GM21717 (cell line): ENCODE results near the gene OR13J1.
A peak's percentile ranks its signal among the peaks of the same experiment; 100 is the strongest.

Source experiments
- ATAC-seq: cut with Tn5 transposase; IDR thresholded peaks from one replicate; pipeline ENCODE4 v1.9.1; 2021; ENCODE audit warnings: mild to moderate bottlenecking, moderate library complexity; ENCODE audit not compliant: unreplicated experiment

Gene OR13J1

DNA sequence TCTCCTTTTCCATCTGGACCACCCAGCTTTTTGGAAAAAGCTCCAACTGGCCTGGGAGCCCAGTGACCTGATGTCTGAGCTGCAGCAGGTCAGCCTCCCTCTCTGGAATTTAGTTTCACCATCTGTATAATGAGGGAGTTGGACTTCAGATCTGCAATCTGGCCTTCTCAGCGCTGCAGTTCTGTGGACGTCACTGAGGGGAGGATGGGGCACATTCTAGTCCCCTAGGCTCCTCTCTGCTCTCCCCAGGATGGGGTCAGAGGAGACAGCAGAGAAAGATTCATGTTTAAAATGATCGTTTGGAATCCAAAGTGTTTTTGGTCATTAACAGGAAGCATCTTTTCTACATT lies 10.2 kb downstream of the OR13J1 start:
- ATAC-seq, result no peak

DNA sequence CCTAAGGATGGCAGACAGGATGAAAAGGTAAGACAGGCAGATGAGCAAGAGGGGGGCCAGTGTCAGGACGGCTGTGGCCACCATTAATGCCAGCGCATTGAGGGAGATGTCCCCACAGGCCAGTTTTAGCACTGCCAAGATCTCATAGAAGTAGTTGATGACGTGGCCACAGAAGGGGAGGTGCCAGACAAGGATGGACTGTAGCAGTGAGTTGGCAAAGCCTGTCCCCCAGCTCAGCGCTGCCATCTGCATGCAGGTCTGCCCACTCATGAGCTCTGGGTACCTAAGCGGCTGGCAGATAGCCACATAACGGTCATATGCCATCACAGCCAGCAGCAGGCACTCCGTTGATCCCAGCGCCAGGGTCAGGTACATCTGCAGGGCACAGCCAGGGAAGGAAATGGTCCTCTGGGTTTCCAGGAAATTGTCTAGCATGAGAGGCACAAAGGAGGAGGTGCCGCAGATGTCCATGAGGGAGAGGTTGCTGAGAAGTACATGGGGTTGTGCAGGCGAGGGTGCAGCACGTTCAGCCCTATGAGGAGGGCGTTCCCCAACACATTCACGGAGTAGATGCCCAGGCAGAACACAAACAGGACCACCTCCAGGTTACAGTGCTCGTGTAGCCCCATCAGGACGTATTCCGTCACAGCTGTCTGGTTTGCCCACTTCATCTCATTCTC lies 10.8 kb downstream of the OR13J1 start:
- no peak for ATAC-seq

DNA sequence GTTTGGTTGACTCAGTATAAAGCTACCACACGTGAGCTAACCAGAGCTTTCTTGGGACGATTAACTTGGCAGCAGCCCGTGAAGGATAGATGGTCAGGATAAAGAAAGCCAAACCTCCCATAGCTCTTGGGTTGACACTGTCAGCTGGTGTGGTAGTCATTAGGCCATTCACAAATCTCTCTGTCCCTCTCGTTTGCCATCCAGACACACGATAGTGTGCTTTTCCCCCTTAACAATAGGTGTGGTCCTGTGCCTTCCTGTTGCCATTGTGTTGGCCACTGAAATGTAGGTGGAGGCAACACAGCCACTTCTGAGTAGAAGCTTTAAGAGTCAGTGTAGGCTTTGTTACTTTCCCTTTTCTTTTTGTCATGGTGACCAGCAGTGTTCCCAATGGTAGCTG lies 11.7 kb downstream of the OR13J1 start:
- no peak for ATAC-seq

DNA sequence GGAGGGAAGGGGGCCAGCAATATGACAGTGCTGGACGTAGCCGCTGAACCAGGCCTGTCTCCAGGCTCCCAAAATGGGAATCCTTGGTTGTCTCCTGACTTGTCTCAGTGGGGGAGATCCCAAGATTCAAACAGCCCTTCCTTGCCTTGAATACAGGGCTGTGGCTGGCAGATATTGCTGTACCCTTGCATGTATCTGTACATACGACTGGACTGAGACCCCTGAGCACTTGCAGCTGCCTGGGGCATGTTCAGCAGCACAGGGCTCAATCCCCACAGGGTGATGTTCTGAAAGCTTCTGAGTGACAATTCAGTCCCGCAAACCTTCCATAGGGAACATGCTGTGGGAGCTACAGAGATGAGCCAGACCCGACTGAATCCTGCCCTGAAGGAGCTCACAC lies 13.3 kb downstream of the OR13J1 start:
- ATAC-seq, result no peak

DNA sequence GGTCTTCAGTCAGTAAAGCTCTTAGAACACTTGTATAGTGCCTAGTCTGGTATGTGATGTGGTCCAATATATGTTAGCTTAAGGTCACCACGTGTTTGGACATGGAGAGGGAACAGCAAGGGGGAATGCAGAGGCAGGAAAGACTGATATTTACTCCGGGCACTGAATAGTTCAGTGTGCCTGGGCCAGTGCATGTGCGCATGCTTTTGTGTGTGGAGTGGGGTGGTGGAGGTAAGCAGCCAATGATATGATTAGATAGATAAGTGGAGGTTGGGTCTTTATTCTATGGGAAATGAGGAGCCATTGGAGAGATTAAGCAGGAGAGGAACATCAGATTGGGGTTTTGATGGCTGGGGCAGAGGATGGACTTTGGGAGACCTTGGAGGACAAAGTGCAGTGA lies 14.0 kb downstream of the OR13J1 start:
- no peak for ATAC-seq

DNA sequence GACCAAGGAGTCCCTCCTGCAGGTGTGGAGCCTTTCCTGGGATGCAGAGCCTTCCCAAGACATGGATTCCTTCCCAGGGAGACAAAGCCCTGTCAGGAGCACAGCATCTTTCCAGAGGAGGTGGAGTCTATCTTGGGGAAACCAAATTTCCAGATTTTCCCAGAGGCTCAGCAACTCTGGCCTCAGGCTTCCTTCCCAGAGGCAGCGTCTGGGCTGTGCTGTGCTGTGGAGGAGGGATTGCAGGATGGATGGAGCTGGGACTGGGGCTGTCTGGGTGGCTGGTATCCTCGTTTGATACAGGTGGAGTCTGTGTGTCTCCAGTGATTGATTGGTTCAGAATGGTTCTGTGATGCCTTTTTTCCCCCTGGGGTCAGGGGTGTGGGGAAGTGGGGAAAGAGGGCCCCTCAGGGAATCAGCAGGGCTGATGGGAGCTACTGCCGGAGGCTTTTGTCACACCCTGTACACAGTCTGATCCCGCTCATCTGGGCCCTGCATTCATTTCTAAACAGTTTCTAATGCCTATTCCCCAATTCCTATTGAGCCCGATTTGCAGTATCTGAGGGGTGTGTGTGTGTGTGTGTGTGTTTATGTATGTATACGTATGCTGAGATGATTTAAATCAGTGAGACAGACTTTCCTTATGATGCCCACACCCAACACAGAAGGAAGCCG lies 16.0 kb downstream of the OR13J1 start:
- ATAC-seq, result no peak

DNA sequence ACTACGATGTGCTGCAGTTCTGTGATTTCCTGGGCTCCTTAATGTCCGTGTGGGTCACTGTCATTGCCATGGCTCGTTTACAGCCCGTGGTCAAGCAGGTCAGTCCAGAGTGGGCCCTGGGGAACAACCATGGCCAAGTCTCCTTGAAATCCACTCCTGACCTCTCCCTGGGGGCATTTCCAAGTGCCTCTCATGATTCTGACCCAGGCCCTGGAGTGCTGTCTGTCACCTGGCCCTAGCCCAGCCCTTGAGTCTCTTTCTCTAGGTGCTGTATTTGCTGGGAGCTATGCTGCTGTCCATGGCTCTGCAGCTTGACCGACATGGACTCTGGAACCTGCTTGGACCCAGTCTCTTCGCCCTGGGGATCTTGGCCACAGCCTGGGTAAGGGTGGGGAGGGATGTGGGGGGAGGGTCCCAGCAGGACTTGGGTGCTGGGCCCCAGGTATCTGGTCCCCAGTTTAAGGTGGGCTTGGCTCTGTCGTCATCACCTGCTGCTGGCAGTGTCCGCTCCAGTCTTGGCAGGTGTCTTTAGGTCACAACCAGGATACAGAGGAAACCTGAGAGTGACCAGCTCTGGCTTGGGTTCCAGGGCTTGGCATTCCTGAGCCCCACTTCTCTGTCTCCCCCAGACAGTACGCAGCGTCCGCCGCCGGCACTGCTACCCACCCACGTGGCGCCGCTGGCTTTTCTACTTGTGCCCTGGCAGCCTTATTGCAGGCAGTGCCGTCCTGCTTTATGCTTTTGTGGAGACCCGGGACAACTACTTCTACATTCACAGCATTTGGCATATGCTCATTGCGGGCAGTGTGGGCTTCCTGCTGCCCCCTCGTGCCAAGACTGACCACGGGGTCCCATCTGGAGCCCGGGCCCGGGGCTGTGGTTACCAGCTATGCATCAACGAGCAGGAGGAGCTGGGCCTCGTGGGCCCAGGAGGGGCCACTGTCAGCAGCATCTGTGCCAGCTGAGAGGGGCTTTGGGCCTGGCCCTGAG lies 17.0 kb downstream of the OR13J1 start:
- no peak for ATAC-seq

DNA sequence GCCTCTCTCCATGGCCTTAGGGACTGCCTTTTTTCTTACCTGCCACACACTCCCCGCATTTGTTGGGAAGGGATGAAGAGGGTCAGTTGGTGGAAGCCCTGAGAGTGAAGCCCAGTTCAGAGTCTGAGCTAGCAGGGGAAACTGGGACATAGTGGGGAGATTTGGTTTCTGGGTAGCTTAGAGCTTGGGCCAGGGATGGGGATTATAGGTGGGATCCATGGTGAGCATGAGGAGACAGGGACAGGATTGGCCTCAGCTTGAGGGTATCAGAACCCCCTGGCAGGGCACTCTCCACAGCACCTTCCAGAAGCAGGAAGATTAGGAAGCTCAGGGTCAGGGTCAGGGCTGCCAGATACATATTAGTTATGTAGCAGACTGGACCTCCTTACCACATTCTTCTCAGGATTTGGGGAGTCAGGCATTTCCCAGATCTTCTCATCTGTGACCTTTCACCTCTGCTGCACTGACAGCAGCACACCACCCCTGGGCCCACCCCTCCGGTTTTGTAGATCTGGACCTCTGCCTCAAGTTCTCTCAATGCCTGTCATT lies 17.9 kb downstream of the OR13J1 start:
- ATAC-seq, result no peak

DNA sequence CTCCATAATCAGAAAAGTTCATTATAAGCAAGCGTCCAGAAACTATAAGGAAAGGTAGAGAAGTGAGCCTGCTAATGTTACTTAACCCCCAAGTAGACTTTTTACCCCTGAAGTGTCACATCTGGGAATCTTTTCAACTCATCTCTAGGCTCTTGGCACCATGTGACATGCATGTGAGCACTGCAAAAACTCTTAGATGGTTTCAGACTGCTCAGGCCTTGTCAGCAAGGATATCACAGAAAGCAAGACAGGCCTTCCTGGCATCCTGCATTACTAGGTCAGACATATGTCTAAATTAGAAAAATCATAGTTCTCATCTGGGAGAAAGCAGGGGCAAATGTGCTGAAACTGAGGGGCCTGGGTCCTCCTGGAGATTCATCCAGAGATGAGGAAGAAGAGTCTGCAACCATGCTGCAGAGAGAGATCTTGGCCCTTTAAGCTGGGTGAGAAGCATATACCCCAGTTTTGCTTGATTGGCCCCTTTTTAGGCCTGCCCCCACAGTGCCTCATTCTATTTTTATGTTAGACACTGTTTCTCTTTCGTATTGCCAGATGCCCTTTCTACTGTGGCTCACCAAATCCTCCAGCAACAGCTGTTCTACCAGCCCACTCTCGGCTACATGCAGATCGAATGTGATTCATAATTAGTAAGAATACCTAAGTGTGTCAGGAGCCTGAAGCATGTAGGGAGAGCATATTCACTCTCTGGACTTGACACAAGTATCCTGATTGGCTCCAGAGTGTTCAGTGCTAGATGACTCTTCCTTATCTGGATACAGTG lies 22.2 kb downstream of the OR13J1 start:
- ATAC-seq, result peak; percentile 92

DNA sequence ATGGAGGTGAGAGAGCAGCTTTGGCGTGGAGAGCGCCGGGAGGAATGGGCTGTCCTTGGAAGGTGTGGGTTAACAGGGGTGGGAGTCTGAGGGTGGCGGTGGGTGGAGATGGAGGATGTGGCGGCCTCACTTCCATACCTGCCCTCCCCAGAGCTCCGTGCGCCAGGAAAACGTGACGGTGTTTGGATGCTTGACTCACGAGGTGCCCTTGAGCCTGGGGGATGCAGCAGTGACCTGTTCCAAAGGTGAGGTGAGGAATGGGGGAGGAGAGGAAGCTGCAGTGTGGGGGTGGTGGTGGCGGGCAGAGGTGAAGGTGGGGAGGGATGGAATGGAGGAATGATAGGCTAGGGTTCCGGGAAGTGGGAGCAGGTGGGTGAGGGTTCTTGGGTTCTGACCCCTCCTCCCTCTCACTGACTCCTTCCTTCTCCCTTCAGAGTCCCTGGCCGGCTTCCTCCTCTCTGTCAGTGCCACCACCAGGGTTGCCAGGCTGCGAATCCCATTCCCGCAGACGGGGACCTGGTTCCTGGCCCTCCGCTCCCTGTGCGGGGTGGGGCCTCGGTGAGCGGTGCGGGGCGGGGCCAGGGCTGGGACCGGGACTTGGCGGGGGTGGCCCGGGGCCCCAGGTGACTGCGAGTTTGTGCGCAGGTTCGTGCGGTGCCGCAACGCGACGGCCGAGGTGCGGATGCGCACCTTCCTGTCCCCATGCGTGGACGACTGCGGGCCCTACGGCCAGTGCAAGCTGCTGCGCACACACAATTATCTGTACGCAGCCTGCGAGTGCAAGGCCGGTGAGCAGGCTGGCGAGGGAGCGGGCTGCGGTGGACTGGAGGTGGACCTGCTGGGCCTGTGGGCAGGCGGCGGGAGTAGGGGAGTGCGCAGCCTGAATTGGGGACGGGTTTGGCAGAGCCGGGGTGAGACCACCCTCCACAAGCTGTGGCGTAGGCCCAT lies 24.1 kb downstream of the OR13J1 start:
- ATAC-seq, result no peak

DNA sequence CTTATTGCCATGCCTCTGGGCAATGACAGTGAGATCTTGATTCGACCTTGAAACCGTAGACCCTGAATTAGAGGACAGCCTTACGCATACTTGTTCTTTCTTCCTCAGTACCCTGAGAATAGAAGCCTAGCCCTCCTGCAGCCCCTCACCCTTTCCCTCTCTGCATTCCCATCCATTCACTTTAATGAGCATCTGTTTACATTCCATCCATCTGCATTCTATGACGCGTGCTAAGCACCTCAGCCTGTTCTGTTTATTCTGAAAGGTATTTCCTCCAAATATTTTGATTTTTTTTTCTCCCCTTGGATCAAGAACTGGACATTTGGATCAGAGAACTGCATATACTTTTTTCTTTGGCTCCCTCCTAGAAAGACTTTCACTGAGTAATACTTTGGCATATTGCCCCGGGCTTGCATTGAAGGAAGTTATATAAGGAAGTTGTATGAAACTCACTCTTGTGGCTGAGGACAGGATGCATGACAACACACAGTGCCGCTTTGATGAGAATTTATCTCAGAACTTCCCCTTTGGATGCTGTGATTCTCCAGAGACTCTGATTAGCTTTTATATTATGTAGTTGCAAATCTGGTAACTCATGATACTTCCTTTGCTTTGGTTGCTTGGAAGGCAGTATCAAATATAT lies 25.5 kb downstream of the OR13J1 start:
- no peak for ATAC-seq

DNA sequence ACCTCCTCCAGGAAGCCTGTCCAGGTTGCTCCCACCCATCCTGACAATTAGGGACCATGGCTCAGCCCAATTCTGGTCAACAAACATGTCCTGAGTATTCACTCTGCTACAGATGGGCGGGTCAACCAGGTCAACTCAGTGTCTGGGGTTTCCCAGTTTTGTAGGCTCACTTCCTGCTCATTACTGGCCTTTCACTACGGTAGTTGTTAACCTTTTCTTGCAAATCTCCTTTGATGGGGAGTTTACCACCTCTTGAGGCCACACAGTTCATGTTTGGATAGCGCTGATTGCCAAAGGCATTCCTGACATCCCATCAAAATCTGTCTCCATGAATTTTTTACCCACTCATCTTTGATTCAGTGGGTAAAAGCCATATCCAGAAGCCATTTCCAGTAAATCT lies 27.4 kb downstream of the OR13J1 start:
- peak; percentile 64 for ATAC-seq

DNA sequence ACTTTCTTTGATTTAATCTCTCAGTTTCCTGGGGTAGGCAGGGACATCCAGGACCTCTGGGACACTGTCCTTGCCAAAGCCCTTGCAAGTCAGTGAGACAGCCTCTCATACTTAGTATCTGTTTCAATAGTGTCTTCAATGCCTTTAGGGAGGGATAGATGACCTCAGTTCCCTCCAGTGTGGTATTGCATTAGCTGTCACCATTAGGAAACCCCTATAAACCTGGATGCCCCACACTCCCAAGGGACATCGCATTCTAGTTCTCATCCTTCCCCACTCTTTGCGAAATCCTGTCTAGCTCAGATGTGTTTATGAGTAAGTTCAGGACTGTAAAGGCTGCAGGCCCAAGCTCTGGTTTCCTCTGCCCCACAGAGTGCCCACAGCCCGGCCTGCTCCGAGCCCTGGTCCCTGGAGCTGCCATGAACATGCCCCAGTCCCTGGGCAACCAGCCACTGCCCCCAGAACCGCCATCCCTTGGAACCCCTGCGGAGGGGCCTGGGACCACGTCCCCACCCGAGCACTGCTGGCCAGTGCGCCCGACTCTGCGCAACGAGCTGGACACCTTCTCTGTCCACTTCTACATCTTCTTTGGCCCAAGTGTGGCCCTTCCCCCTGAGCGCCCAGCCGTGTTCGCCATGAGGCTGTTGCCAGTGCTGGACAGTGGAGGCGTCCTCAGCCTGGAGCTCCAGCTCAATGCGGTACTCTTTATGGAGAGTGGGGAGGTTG lies 28.0 kb downstream of the OR13J1 start:
- ATAC-seq, result no peak

DNA sequence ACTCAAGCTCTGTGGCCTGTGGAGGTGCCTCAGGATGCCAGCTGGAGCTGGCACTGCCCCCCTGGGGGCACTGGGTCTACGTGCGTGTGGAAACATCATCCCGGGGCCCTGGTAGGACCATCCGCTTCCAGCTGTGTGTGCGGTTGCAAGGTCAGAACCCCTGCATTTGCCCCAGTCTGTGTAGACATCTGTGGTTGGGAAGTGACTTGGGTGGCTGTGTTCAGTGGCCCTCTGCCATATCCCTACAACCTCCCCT lies 28.6 kb downstream of the OR13J1 start:
- no peak for ATAC-seq

DNA sequence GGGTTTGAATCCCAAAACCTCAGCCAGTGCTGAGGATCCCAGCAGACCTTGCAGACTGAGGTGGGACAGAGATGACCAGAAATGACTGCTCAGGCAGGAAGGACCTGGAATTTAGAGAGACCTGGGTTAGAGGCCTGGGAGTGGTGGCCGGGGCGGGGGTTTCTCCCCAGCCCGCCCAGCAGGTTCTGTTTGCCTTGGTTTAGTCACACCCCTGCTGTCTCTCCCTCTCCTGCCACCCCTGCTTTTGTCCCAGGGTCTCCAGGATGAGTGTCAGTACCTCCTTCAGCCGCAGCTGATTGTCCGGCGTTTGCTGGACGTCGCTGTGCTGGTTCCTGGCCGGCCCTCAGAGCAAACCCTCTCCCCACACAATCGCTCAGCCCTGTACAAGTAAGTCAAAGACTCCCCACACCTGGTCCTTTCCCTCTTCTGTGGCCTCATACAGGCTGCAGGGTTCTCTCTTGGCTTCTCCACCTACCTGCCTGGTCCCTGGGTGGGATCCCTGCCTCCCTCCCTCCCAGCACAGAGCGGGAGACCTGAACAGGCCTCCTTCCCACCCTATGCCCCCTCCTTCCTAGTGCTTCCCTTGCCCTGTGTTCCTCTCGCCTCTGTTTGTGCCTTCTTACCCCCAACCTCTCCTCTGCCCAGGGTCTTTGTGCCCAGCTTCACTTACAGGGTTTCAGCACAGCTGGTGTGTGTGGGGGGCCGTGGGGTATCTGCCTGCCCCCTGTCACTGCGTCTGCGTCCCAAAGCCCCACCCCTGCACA lies 29.1 kb downstream of the OR13J1 start:
- no peak for ATAC-seq

DNA sequence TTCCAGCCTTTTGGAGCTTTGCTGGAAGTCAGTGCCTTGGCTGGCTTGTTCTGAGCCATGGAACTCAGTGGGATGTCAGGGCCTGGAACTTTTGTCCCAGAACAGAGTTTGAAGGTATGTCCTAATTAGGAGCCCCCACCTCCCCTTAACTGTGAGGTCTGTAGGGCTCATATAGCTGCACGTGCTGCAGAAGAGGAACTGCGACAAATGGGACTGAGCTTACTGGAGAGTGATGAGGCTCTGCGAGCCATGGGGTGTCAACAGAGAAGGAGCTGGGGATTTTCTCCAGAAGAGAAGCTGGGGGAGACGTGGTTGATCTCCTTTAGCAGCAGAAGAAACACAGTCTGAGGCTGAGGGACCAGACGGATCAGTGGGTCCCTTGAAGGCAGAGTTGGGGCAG lies 30.3 kb downstream of the OR13J1 start:
- no peak for ATAC-seq

DNA sequence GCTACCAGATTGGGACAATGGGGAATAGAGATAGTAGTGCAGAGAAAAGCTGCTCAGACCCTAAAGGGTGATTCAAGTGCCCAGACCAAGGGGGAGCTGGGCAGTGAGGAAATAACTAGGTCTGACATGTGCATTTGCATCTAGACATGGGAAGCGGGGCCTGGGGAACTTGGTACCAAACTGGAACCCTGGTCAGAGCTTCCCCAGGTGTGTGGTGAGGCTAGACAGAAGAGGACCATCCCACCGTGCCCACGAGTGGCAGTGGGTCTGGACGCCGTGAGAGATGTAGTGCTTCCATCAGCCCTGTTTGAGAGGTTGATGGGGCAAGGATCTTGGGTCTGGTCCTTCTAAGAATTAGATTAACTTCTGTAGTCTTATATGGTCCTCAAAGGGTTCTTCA lies 33.6 kb downstream of the OR13J1 start:
- no peak for ATAC-seq

DNA sequence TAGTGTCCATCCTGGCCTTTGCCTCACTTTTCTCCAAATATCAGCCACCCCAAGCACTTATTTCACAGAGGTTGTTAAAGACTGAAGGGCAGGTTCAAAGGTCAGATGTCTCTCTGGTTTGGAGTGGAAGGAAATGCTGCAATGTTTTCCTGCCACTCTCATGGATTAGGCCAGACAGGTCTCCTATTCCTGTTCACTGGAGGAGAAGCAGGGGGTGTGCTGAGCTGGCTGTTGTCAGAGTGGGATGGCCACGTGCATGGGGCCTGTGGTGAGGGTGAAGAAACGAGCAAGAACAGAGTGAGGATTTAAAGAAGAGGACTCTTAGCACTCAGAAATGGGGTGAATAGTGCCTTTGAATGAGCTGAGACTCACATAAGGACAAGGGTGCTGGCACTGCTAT lies 34.4 kb downstream of the OR13J1 start:
- ATAC-seq, result no peak
